ENCODE data around the gene SH3RF2.

SH3RF2 gene

GRCh38 chr5:146098047-146098446 lies 161.7 kb downstream of the SH3RF2 start:
- H3K36me3 ChIP-seq (ENCODE audit: insufficient read depth, low read length) = no peaks in the 10 kb centered on the region
- no peaks in the 10 kb centered on the region for H4K20me1 ChIP-seq (ENCODE audit: insufficient read depth, low read length)
- no peaks in the 10 kb centered on the region for H3F3A ChIP-seq (ENCODE audit: insufficient read depth, low read length)
- no peaks in the 10 kb centered on the region for H3K79me2 ChIP-seq (ENCODE audit: insufficient read depth, low read length)
- H3K9me2 ChIP-seq (ENCODE audit: low read depth, low read length) = no peaks in the 10 kb centered on the region
- no peaks in the 10 kb centered on the region for H3K9me3 ChIP-seq (ENCODE audit: low read length)
- H3K27me3 ChIP-seq (ENCODE audit: insufficient read depth, low read length) = no peaks in the 10 kb centered on the region
- H3K9ac ChIP-seq (ENCODE audit: low read length) = no peak overlapping the region
- no peak overlapping the region for H3K4me3 ChIP-seq (ENCODE audit: low read depth, low read length, poor library complexity, severe bottlenecking)
- H3K4me1 ChIP-seq (ENCODE audit: insufficient read depth, low read length, severe bottlenecking) = no peaks in the 10 kb centered on the region
- TF ChIP-seq CTCF (IDR thresholded peaks at IDR 0.05; ENCODE audit: low read length) = no peak
- TF ChIP-seq EZH2 (IDR thresholded peaks at IDR 0.05; ENCODE audit: borderline replicate concordance, low read length) = no peak
- no peak overlapping the region for H3K27ac ChIP-seq (ENCODE audit: low read depth, low read length, poor library complexity, severe bottlenecking)
- no peak overlapping the region for H3K4me2 ChIP-seq (ENCODE audit: low read length)
- H2AFZ ChIP-seq (ENCODE audit: low read length) = no peak overlapping the region

- no peak overlapping the region for H3K27ac ChIP-seq (ENCODE audit: low read depth, low read length, poor library complexity, severe bottlenecking)
- no peaks in the 10 kb centered on the region for H3K9me3 ChIP-seq (ENCODE audit: low read length)
- H2AFZ ChIP-seq (ENCODE audit: low read length) = no peak overlapping the region
These were observed 165.3 kb downstream of the SH3RF2 start for GRCh38 chr5:146101646-146102045.

GRCh38 chr5:146103594-146103993 lies 167.2 kb downstream of the SH3RF2 start:
- no peaks in the 10 kb centered on the region; the same call in 1 of the 2 replicates for H3K36me3 ChIP-seq (ENCODE audit: insufficient read depth, low read length)

More at GRCh38 chr5:146101646-146102045, 165.3 kb downstream of the SH3RF2 start:
- H3K4me3 ChIP-seq (ENCODE audit: low read depth, low read length, poor library complexity, severe bottlenecking) = no peak overlapping the region
- no peaks in the 10 kb centered on the region for H3F3A ChIP-seq (ENCODE audit: insufficient read depth, low read length)
- H4K20me1 ChIP-seq (ENCODE audit: insufficient read depth, low read length) = no peaks in the 10 kb centered on the region
- no peak overlapping the region for H3K4me2 ChIP-seq (ENCODE audit: low read length)
- no peaks in the 10 kb centered on the region for H3K9me2 ChIP-seq (ENCODE audit: low read depth, low read length)
- no peak overlapping the region for H3K9ac ChIP-seq (ENCODE audit: low read length)
- H3K4me1 ChIP-seq (ENCODE audit: insufficient read depth, low read length, severe bottlenecking) = no peaks in the 10 kb centered on the region
- no peaks in the 10 kb centered on the region for H3K79me2 ChIP-seq (ENCODE audit: insufficient read depth, low read length)
- TF ChIP-seq CTCF (IDR thresholded peaks at IDR 0.05; ENCODE audit: low read length) (no peak), EZH2 (IDR thresholded peaks at IDR 0.05; ENCODE audit: borderline replicate concordance, low read length) (no peak)
- H3K27me3 ChIP-seq (ENCODE audit: insufficient read depth, low read length) = no peaks in the 10 kb centered on the region
- no peaks in the 10 kb centered on the region; the same call in 1 of the 2 replicates for H3K36me3 ChIP-seq (ENCODE audit: insufficient read depth, low read length)

More at GRCh38 chr5:146103594-146103993, 167.2 kb downstream of the SH3RF2 start:
- H3K27me3 ChIP-seq (ENCODE audit: insufficient read depth, low read length) = no peaks in the 10 kb centered on the region
- H3K4me2 ChIP-seq (ENCODE audit: low read length) = no peak overlapping the region
- H3K4me3 ChIP-seq (ENCODE audit: low read depth, low read length, poor library complexity, severe bottlenecking) = no peak overlapping the region
- H3K27ac ChIP-seq (ENCODE audit: low read depth, low read length, poor library complexity, severe bottlenecking) = no peak overlapping the region
- no peaks in the 10 kb centered on the region for H3F3A ChIP-seq (ENCODE audit: insufficient read depth, low read length)
- no peaks in the 10 kb centered on the region for H4K20me1 ChIP-seq (ENCODE audit: insufficient read depth, low read length)
- TF ChIP-seq EZH2 (IDR thresholded peaks at IDR 0.05; ENCODE audit: borderline replicate concordance, low read length) (no peak), CTCF (IDR thresholded peaks at IDR 0.05; ENCODE audit: low read length) (no peak)
- H3K79me2 ChIP-seq (ENCODE audit: insufficient read depth, low read length) = no peaks in the 10 kb centered on the region
- no peaks in the 10 kb centered on the region for H3K4me1 ChIP-seq (ENCODE audit: insufficient read depth, low read length, severe bottlenecking)
- no peaks in the 10 kb centered on the region for H3K9me2 ChIP-seq (ENCODE audit: low read depth, low read length)
- no peak overlapping the region for H2AFZ ChIP-seq (ENCODE audit: low read length)
- H3K9me3 ChIP-seq (ENCODE audit: low read length) = no peaks in the 10 kb centered on the region
- H3K9ac ChIP-seq (ENCODE audit: low read length) = no peak overlapping the region

All from OCI-LY1 (cell line).